ENCODE measurements around the gene MSMP. TPM values are rescaled to one million over a fixed set of nuclear protein-coding genes. Genes with fewer than 3 reads are reported as not detected.

The MSMP gene
- total and polyA plus RNA-seq, 2 donors (not counting 1 experiment from before 2014, with no cell fraction given): not detected

- Histone ChIP-seq H3K9me3 (ENCODE audit: control insufficient read depth, insufficient read depth, low read depth, low read length) (no peaks in the 10 kb centered on the region), H3K4me2 (ENCODE audit: extremely low read depth, insufficient read depth, low read length) (no peak overlapping the region), H3K4me3 (replicated peaks in 1 of 4; ENCODE audit: control extremely low read depth in 1 of 4, insufficient read depth in 1 of 4, low read depth in 3 of 4, low read length in 4 of 4) (no peak overlapping the region), H2AFZ (ENCODE audit: low read length) (no peak overlapping the region), H3K79me2 (ENCODE audit: control insufficient read depth, insufficient read depth, low read length) (no peaks in the 10 kb centered on the region), H4K20me1 (ENCODE audit: control insufficient read depth, extremely low read depth, insufficient read depth, low read length) (no peaks in the 10 kb centered on the region), H3K27ac (ENCODE audit: insufficient read depth, low read length) (no peak overlapping the region), H3K27me3 (ENCODE audit: control insufficient read depth, insufficient read depth, low read length) (no peaks in the 10 kb centered on the region), H3K9ac (ENCODE audit: insufficient read depth, low read length) (no peak overlapping the region), H3K36me3 (ENCODE audit: control insufficient read depth, insufficient read depth, low read length) (peaks cover 3% of the 10 kb centered on the region), H3K4me1 (ENCODE audit: control insufficient read depth, extremely low read depth, insufficient read depth, low read length) (no peaks in the 10 kb centered on the region)
- DNase-seq (ENCODE audit: low read depth in 2 of 2): peak in 1 of 2 donors; percentile 62
- TF ChIP-seq CTCF (conservative IDR thresholded peaks at IDR 0.05 in 1 of 2, IDR thresholded peaks at IDR 0.05 in 1 of 2; ENCODE audit: low read depth in 1 of 2, low read length in 2 of 2) (no peak), EZH2 (IDR thresholded peaks at IDR 0.05; ENCODE audit: low read length, missing control alignments) (no peak)
Observed at GRCh38 chr9:35798658-35799374, 44.7 kb upstream of the MSMP start.

DNA sequence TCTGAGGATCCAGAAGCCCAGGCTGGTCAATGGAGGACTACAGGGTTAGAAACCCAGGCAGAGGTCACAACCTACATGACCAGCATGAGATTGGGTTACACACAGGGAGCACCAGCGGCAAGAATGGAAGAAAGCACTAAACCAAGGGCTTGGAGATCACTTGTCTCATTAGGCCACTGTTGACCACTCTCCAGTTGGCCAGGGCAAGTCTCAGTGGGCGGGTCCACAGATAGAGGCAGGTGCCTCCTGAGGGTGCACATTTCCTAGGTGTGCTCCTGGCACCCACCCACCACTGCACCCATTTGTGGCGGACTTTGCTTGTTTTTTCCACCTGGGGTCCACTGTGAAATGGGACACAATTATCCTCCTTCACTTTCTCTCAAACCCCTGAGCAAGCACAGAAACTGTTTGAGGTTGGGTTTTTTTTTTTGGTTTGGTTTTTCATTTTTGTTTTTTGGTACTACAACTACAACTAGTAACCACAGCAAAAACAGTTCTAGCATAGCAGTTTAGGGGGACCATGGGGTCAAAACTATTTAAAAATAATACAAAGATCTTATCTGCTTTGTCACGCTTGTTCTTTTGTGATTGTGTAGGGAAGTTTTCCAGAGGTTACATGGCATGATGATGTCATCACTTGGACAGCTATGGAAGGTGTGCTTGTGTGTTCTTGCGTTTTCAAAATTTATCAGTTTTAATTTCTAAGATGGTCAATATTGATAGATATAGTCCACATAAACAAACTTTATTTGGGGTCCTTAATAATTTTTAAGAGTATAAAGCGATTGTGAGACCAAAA, 43.4 kb upstream of the MSMP start:
- Histone ChIP-seq H3K9me3 (ENCODE audit: control insufficient read depth, insufficient read depth, low read depth, low read length) (no peaks in the 10 kb centered on the region), H3K36me3 (ENCODE audit: control insufficient read depth, insufficient read depth, low read length) (peaks cover 3% of the 10 kb centered on the region), H3K4me3 (replicated peaks in 1 of 4; ENCODE audit: control extremely low read depth in 1 of 4, insufficient read depth in 1 of 4, low read depth in 3 of 4, low read length in 4 of 4) (no peak overlapping the region), H2AFZ (ENCODE audit: low read length) (no peak overlapping the region), H3K27ac (ENCODE audit: insufficient read depth, low read length) (no peak overlapping the region), H3K4me2 (ENCODE audit: extremely low read depth, insufficient read depth, low read length) (no peak overlapping the region), H3K79me2 (ENCODE audit: control insufficient read depth, insufficient read depth, low read length) (peaks cover 2% of the 10 kb centered on the region), H4K20me1 (ENCODE audit: control insufficient read depth, extremely low read depth, insufficient read depth, low read length) (no peaks in the 10 kb centered on the region), H3K27me3 (ENCODE audit: control insufficient read depth, insufficient read depth, low read length) (no peaks in the 10 kb centered on the region), H3K4me1 (ENCODE audit: control insufficient read depth, extremely low read depth, insufficient read depth, low read length) (peaks cover 8% of the 10 kb centered on the region), H3K9ac (ENCODE audit: insufficient read depth, low read length) (no peak overlapping the region)
- DNase-seq (ENCODE audit: low read depth in 2 of 2): peak in 1 of 2 donors; percentile 38
- no peak for TF ChIP-seq EZH2 (IDR thresholded peaks at IDR 0.05; ENCODE audit: low read length, missing control alignments)
- TF ChIP-seq CTCF (conservative IDR thresholded peaks at IDR 0.05 in 1 of 2, IDR thresholded peaks at IDR 0.05 in 1 of 2; ENCODE audit: low read depth in 1 of 2, low read length in 2 of 2): no peak

GRCh38 chr9:35795695-35796094, 41.6 kb upstream of the MSMP start:
- Histone ChIP-seq H3K36me3 (ENCODE audit: control insufficient read depth, insufficient read depth, low read length) (peaks cover under 1% of the 10 kb centered on the region), H3K27ac (ENCODE audit: insufficient read depth, low read length) (no peak overlapping the region), H3K9ac (ENCODE audit: insufficient read depth, low read length) (no peak overlapping the region), H2AFZ (ENCODE audit: low read length) (no peak overlapping the region), H3K9me3 (ENCODE audit: control insufficient read depth, insufficient read depth, low read depth, low read length) (no peaks in the 10 kb centered on the region), H3K27me3 (ENCODE audit: control insufficient read depth, insufficient read depth, low read length) (no peaks in the 10 kb centered on the region), H3K4me1 (ENCODE audit: control insufficient read depth, extremely low read depth, insufficient read depth, low read length) (peaks cover 10% of the 10 kb centered on the region), H3K4me2 (ENCODE audit: extremely low read depth, insufficient read depth, low read length) (no peak overlapping the region), H3K4me3 (replicated peaks in 1 of 4; ENCODE audit: control extremely low read depth in 1 of 4, insufficient read depth in 1 of 4, low read depth in 3 of 4, low read length in 4 of 4) (no peak overlapping the region), H3K79me2 (ENCODE audit: control insufficient read depth, insufficient read depth, low read length) (peaks cover 4% of the 10 kb centered on the region), H4K20me1 (ENCODE audit: control insufficient read depth, extremely low read depth, insufficient read depth, low read length) (no peaks in the 10 kb centered on the region)
- TF ChIP-seq CTCF (conservative IDR thresholded peaks at IDR 0.05 in 1 of 2, IDR thresholded peaks at IDR 0.05 in 1 of 2; ENCODE audit: low read depth in 1 of 2, low read length in 2 of 2) (no peak), EZH2 (IDR thresholded peaks at IDR 0.05; ENCODE audit: low read length, missing control alignments) (no peak)
- peak in 1 of 2 donors; percentile 29 for DNase-seq (ENCODE audit: low read depth in 2 of 2)
